IMR-90 (cell line): ENCODE results near the gene FAM174B. TPM values are rescaled to one million over a fixed set of nuclear protein-coding genes. Genes with fewer than 3 reads are reported as not detected.

Experiments
- ATAC-seq: fragments of 200-7000 bp; cut with Tn5 transposase; 2 replicates; pipeline ENCODE4 v1.9.1; 2020; ENCODE audit warnings: low read depth, mild to moderate bottlenecking, moderate library complexity
- BruUV-seq: library from RNA; stranded (reverse); fragments of 400-500 nt; replicated peaks from 2 replicates; lab custom pipeline; 2021; lab: Mats Ljungman, UMichigan
- CTCF ChIA-PET: fragments of 300-600 bp; formaldehyde crosslinking; extraction: SDS; loops from one replicate; lab custom pipeline; 2021; ENCODE audit warnings: antibody characterized with exemption; lab: Yijun Ruan, JAX
- POLR2A ChIA-PET: fragments of 300-600 bp; sonication (Branson Sonifier 250); formaldehyde crosslinking; loops from one replicate; lab custom pipeline; 2022; ENCODE audit warnings: antibody characterized with exemption; ENCODE audit not compliant: unreplicated experiment; lab: Charles Lee
- DNase-seq: peaks from one replicate; pipeline ENCODE4 v3.0.0; 2013
- H2AFZ ChIP-seq: replicated peaks from 2 replicates; pipeline ENCODE3; 2013; ENCODE audit warnings: low read length, mild to moderate bottlenecking; ENCODE audit not compliant: poor library complexity
- H2AK5ac ChIP-seq: 2 replicates; pipeline ENCODE4 v1.6.1; 2013; ENCODE audit warnings: low read depth, low read length, inconsistent platforms
- H2AK9ac ChIP-seq: replicated peaks from 2 replicates; pipeline ENCODE3; 2013; ENCODE audit warnings: mild to moderate bottlenecking, low read depth, low read length, moderate library complexity; ENCODE audit not compliant: poor library complexity
- H2BK120ac ChIP-seq: 2 replicates; pipeline ENCODE4 v1.6.1; 2013; ENCODE audit warnings: low read depth, low read length, inconsistent platforms
- H2BK15ac ChIP-seq: 3 replicates; pipeline ENCODE4 v1.6.1; 2013; ENCODE audit warnings: low read depth, low read length, inconsistent platforms
- H2BK20ac ChIP-seq: 2 replicates; pipeline ENCODE4 v1.6.1; 2013; ENCODE audit warnings: low read depth, mild to moderate bottlenecking, inconsistent platforms, low read length, moderate library complexity
- H2BK5ac ChIP-seq: 2 replicates; pipeline ENCODE4 v1.6.1; 2013; ENCODE audit warnings: mild to moderate bottlenecking, low read depth, low read length, inconsistent platforms; ENCODE audit not compliant: poor library complexity, severe bottlenecking
- H3K14ac ChIP-seq: replicated peaks from 2 replicates; pipeline ENCODE4 v1.6.1; 2013; ENCODE audit warnings: low read depth, low read length, inconsistent platforms
- H3K18ac ChIP-seq: 2 replicates; pipeline ENCODE4 v1.6.1; 2013; ENCODE audit warnings: low read depth, low read length, control low read depth
- H3K23ac ChIP-seq: 2 replicates; pipeline ENCODE4 v1.6.1; 2013; ENCODE audit warnings: low read depth, low read length, inconsistent platforms
- H3K27ac ChIP-seq: 2 replicates; pipeline ENCODE4 v1.5.1; 2013; ENCODE audit warnings: mild to moderate bottlenecking, control low read depth, low read length; ENCODE audit not compliant: insufficient read depth
- H3K27me3 ChIP-seq: 2 replicates; pipeline ENCODE4 v1.6.1; 2013; ENCODE audit warnings: low read length; ENCODE audit not compliant: control insufficient read depth, insufficient read depth
- H3K36me3 ChIP-seq: 2 replicates; pipeline ENCODE4 v1.6.1; 2013; ENCODE audit warnings: low read length, mixed read lengths; ENCODE audit not compliant: control insufficient read depth, insufficient read depth
- H3K4ac ChIP-seq: 2 replicates; pipeline ENCODE4 v1.6.1; 2013; ENCODE audit warnings: low read depth, low read length, inconsistent platforms
- H3K4me1 ChIP-seq: 2 replicates; pipeline ENCODE4 v1.6.1; 2013; ENCODE audit warnings: low read length, mixed read lengths; ENCODE audit not compliant: control insufficient read depth, insufficient read depth
- H3K4me2 ChIP-seq: 2 replicates; pipeline ENCODE4 v1.6.1; 2013; ENCODE audit warnings: low read depth, mild to moderate bottlenecking, control low read depth, low read length, moderate library complexity
- H3K4me3 ChIP-seq: 2 replicates; pipeline ENCODE4 v1.5.1; 2013; ENCODE audit warnings: low read depth, mild to moderate bottlenecking, control low read depth, low read length, moderate library complexity; ENCODE audit not compliant: insufficient read depth
- H3K56ac ChIP-seq: 2 replicates; pipeline ENCODE4 v1.6.1; 2013; ENCODE audit warnings: low read length, inconsistent platforms; ENCODE audit not compliant: insufficient read depth; ENCODE audit errors: extremely low read depth
- H3K79me1 ChIP-seq, 2 experiments: 2 replicates each; pipeline ENCODE4 v1.6.1; 2013; ENCODE audit warnings: low read length in 2 of 2, inconsistent platforms in 1 of 2, low read depth in 1 of 2
- H3K9ac ChIP-seq: 2 replicates; pipeline ENCODE4 v1.6.1; 2013; ENCODE audit warnings: low read depth, low read length, control low read depth
- H3K9me1 ChIP-seq: 2 replicates; pipeline ENCODE4 v1.6.1; 2013; ENCODE audit warnings: low read length, inconsistent platforms; ENCODE audit not compliant: insufficient read depth
- H3K9me3 ChIP-seq: 2 replicates; pipeline ENCODE4 v1.6.1; 2013; ENCODE audit warnings: low read length; ENCODE audit not compliant: control insufficient read depth, insufficient read depth
- H4K20me1 ChIP-seq: 2 replicates; pipeline ENCODE4 v1.6.1; 2013; ENCODE audit warnings: low read length, inconsistent platforms; ENCODE audit not compliant: insufficient read depth
- H4K5ac ChIP-seq: 2 replicates; pipeline ENCODE4 v1.6.1; 2013; ENCODE audit warnings: mild to moderate bottlenecking, low read depth, low read length, control low read depth
- H4K8ac ChIP-seq, 2 experiments: 2 replicates each; pipeline ENCODE4 v1.6.1; 2013; ENCODE audit warnings: low read depth in 2 of 2, low read length in 2 of 2, control low read depth in 1 of 2, inconsistent platforms in 1 of 2
- H4K91ac ChIP-seq: 2 replicates; pipeline ENCODE4 v1.6.1; 2013; ENCODE audit warnings: low read depth, low read length, inconsistent platforms; ENCODE audit not compliant: insufficient read depth
- BHLHE40 ChIP-seq: fragments of 150-350 bp; IDR thresholded peaks from 2 replicates; pipeline ENCODE4 v1.6.1; 2016; ENCODE audit warnings: mild to moderate bottlenecking, low read depth, low read length
- CEBPB ChIP-seq: IDR thresholded peaks from 2 replicates; pipeline ENCODE4 v1.6.1; 2012; ENCODE audit warnings: low read depth, low read length, improper control_type of control experiment
- CHD1 ChIP-seq: IDR thresholded peaks from 2 replicates; pipeline ENCODE4 v1.6.1; 2012; ENCODE audit warnings: low read depth, low read length, improper control_type of control experiment
- FOS ChIP-seq: fragments of 150-350 bp; IDR thresholded peaks from 2 replicates; pipeline ENCODE4 v1.6.1; 2016; ENCODE audit warnings: low read depth, low read length
- MAFK ChIP-seq: IDR thresholded peaks from 2 replicates; pipeline ENCODE4 v1.6.1; 2012; ENCODE audit warnings: low read depth, low read length, improper control_type of control experiment
- MAZ ChIP-seq: IDR thresholded peaks from 2 replicates; pipeline ENCODE4 v1.6.1; 2012; ENCODE audit warnings: low read depth, mild to moderate bottlenecking, low read length, improper control_type of control experiment, moderate library complexity, borderline replicate concordance
- MXI1 ChIP-seq: IDR thresholded peaks from 2 replicates; pipeline ENCODE4 v1.6.1; 2012; ENCODE audit warnings: low read depth, mild to moderate bottlenecking, low read length, moderate library complexity, borderline replicate concordance
- NFE2L2 ChIP-seq: fragments of 150-350 bp; IDR thresholded peaks from 2 replicates; pipeline ENCODE4 v1.6.1; 2016; ENCODE audit warnings: low read depth, mild to moderate bottlenecking, low read length
- POLR2A ChIP-seq: IDR thresholded peaks from 2 replicates; pipeline ENCODE4 v1.6.1; 2012; ENCODE audit warnings: mild to moderate bottlenecking, low read depth, low read length
- RAD21 ChIP-seq: IDR thresholded peaks from 2 replicates; pipeline ENCODE4 v1.6.1; 2012; ENCODE audit warnings: low read length, improper control_type of control experiment
- RCOR1 ChIP-seq: IDR thresholded peaks from 2 replicates; pipeline ENCODE4 v1.6.1; 2012; ENCODE audit warnings: mild to moderate bottlenecking, low read length, improper control_type of control experiment; ENCODE audit not compliant: insufficient replicate concordance
- RFX5 ChIP-seq: IDR thresholded peaks from 2 replicates; pipeline ENCODE4 v1.8.0; 2012; ENCODE audit warnings: low read depth, mild to moderate bottlenecking, low read length, moderate library complexity
- SMC3 ChIP-seq: fragments of 150-350 bp; IDR thresholded peaks from 2 replicates; pipeline ENCODE4 v1.6.1; 2016; ENCODE audit warnings: low read depth, mild to moderate bottlenecking, antibody characterized with exemption, low read length, moderate library complexity
- WGBS, 2 experiments: methylation state at CpG; one replicate each; pipeline versions ENCODE4 v1.1.5 to v1.1.7; 2013; ENCODE audit warnings: missing lambda C conversion rate in 2 of 2; ENCODE audit not compliant: insufficient read length in 1 of 2; ENCODE audit errors: extremely low coverage in 2 of 2; 5-methylcytosine and 5-hydroxymethylcytosine counted together
- dilution Hi-C: fragments of 300-500 bp; cut with HindIII; formaldehyde crosslinking; loops from one replicate; pipeline ENCODE4 v1.14.3; 2018; ENCODE audit warnings: low sequenced_read_pairs; ENCODE audit not compliant: unreplicated experiment
- in situ Hi-C: fragments of 300-500 bp; cut with MboI; formaldehyde crosslinking; loops from 3 replicates; pipeline ENCODE4 v1.14.3; 2019; ENCODE audit warnings: low sequenced_read_pairs, inconsistent platforms, mixed read lengths
- intact Hi-C: fragments of 100-400 bp; cut with micrococcal nuclease; formaldehyde crosslinking; loops from 2 replicates; pipeline ENCODE4 v1.10.0; 2022
- polyA plus RNA-seq, 3 experiments: library from polyadenylated mRNA; depleted of rRNA; stranded (reverse); fragments of >200 nt; gene quantifications; 2 replicates each; pipeline ENCODE4 v1.2.3, GENCODE V29; 2012; ENCODE audit warnings: low replicate concordance in 1 of 3
- total RNA-seq: library from RNA; depleted of rRNA; stranded (reverse); fragments of >200 nt; gene quantifications from 2 replicates; pipeline ENCODE4 v1.2.3, GENCODE V29; 2012
- TF ChIP-seq, protein P1 (sequence below): fragments of 150-350 bp; IDR thresholded peaks from 2 replicates; pipeline ENCODE4 v1.6.1; 2016; ENCODE audit warnings: low read depth, mild to moderate bottlenecking, low read length, moderate library complexity, borderline replicate concordance
- TF ChIP-seq, protein P2 (sequence below): conservative IDR thresholded peaks from 2 replicates; pipeline ENCODE4 v1.5.1; 2012; ENCODE audit warnings: mild to moderate bottlenecking, low read depth, low read length, improper control_type of control experiment
- TF ChIP-seq, protein P3 (sequence below): fragments of 150-350 bp; IDR thresholded peaks from 2 replicates; pipeline ENCODE4 v1.6.1; 2017; ENCODE audit warnings: mild to moderate bottlenecking, antibody characterized with exemption, low read length, low read depth

FAM174B gene
- total and polyA plus RNA-seq, 2 of the 4 experiments (the other 2 are of a cell fraction), result 0.18 to 0.56 TPM

DNA sequence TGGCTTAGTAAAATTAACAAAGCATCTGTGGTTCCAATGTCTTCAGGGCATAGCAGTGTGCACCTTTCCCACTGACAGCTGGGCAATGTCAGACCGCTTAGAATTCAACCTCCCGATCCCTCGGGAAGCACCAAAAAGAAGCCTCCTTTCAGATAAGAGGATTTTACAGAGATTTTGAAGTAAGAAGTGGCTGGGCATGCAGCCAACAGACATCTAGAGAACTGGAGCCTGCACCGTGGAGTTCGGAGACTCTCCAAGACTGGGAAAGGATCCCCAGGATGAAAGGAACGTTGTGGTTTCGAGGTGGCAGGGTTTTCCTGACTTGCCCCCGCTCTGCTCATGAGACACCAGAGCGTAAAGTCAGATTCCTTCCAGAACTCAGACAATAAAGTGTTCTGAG, 5.3 kb downstream of the FAM174B start:
- Histone ChIP-seq H2BK15ac (no peak overlapping the region), H4K5ac (no peak overlapping the region), H4K20me1 (no peaks in the 10 kb centered on the region), H2AK9ac (no peak overlapping the region), H3K9ac (no peak overlapping the region), H3K4me1 (no peaks in the 10 kb centered on the region), H3K9me3 (no peaks in the 10 kb centered on the region), H4K91ac (no peak overlapping the region), H2BK20ac (no peak overlapping the region), H3K79me1 (no peaks in the 10 kb centered on the region), H3K4ac (no peak overlapping the region), H3K56ac (no peak overlapping the region), H3K36me3 (no peaks in the 10 kb centered on the region), H3K18ac (no peak overlapping the region), H3K4me2 (no peak overlapping the region), H3K27me3 (peaks cover 11% of the 10 kb centered on the region; the same call in 1 of the 2 replicates), H3K9me1 (no peaks in the 10 kb centered on the region), H3K27ac (no peak overlapping the region), H3K4me3 (no peak overlapping the region), H3K23ac (no peak overlapping the region), H2AFZ (no peak overlapping the region), H2AK5ac (no peak overlapping the region), H3K14ac (no peak overlapping the region), H2BK5ac (no peak overlapping the region), H4K8ac (no peak overlapping the region), H2BK120ac (no peak overlapping the region)
- dilution Hi-C loops (no loop called here), intact Hi-C loops (no loop called here), in situ Hi-C loops (no loop called here)
- TF ChIP-seq FOS (no peak), NFE2L2 (no peak), MAFK (no peak), POLR2A (no peak), MAZ (no peak), MXI1 (no peak), SMC3 (no peak), BHLHE40 (no peak), RCOR1 (no peak), CEBPB (no peak), RFX5 (no peak), CHD1 (no peak), RAD21 (no peak)
- TF ChIP-seq, protein P1, sequence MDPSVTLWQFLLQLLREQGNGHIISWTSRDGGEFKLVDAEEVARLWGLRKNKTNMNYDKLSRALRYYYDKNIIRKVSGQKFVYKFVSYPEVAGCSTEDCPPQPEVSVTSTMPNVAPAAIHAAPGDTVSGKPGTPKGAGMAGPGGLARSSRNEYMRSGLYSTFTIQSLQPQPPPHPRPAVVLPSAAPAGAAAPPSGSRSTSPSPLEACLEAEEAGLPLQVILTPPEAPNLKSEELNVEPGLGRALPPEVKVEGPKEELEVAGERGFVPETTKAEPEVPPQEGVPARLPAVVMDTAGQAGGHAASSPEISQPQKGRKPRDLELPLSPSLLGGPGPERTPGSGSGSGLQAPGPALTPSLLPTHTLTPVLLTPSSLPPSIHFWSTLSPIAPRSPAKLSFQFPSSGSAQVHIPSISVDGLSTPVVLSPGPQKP, result no peak
- TF ChIP-seq, protein P2, sequence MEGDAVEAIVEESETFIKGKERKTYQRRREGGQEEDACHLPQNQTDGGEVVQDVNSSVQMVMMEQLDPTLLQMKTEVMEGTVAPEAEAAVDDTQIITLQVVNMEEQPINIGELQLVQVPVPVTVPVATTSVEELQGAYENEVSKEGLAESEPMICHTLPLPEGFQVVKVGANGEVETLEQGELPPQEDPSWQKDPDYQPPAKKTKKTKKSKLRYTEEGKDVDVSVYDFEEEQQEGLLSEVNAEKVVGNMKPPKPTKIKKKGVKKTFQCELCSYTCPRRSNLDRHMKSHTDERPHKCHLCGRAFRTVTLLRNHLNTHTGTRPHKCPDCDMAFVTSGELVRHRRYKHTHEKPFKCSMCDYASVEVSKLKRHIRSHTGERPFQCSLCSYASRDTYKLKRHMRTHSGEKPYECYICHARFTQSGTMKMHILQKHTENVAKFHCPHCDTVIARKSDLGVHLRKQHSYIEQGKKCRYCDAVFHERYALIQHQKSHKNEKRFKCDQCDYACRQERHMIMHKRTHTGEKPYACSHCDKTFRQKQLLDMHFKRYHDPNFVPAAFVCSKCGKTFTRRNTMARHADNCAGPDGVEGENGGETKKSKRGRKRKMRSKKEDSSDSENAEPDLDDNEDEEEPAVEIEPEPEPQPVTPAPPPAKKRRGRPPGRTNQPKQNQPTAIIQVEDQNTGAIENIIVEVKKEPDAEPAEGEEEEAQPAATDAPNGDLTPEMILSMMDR, result no peak
- TF ChIP-seq, protein P3, sequence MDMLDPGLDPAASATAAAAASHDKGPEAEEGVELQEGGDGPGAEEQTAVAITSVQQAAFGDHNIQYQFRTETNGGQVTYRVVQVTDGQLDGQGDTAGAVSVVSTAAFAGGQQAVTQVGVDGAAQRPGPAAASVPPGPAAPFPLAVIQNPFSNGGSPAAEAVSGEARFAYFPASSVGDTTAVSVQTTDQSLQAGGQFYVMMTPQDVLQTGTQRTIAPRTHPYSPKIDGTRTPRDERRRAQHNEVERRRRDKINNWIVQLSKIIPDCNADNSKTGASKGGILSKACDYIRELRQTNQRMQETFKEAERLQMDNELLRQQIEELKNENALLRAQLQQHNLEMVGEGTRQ, result no peak
- CTCF ChIA-PET, result interaction anchor here (0.5 kb wide), 1 partner anchor 29 kb away, joined by 3 read pairs; no protein-coding TSS in a partner anchor
- ATAC-seq (no peak), DNase-seq (no peak)
- WGBS, 2 experiments, result no CpG with 5 or more reads among the region's 9 CpGs
- POLR2A ChIA-PET, result no interaction called here
- no TSS peak for BruUV-seq
